Esophagus squamous epithelium (tissue), 5 donors: ENCODE results near the gene ANAPC13. TPM values are rescaled to one million over a fixed set of nuclear protein-coding genes. Genes with fewer than 3 reads are reported as not detected.

Experiments
- DNase-seq: peaks from one replicate; lab custom pipeline; 2025; lab: John Stamatoyannopoulos, UW
- H3K27ac ChIP-seq, 4 donors: fragments of 200-600 bp; sonication (generic); one replicate each; pipeline ENCODE4 v1.5.1; 2016 to 2019; ENCODE audit warnings: mild to moderate bottlenecking in 1 of 4
- H3K27me3 ChIP-seq, 4 donors: fragments of 200-600 bp; sonication (generic); 1 replicate in 3 of 4; 2 replicates in 1 of 4; pipeline versions ENCODE4 v1.5.1 to v1.6.0; 2017 to 2021; ENCODE audit warnings: antibody characterized with exemption in 1 of 4
- H3K36me3 ChIP-seq, 3 donors: fragments of 200-600 bp; sonication (generic); one replicate each; pipeline ENCODE4 v1.5.1; 2016 to 2019
- H3K4me1 ChIP-seq, 3 donors: fragments of 200-600 bp; sonication (generic); one replicate each; pipeline ENCODE4 v1.5.1; 2017 to 2019
- H3K4me3 ChIP-seq, 4 donors: fragments of 200-600 bp; sonication (generic); 1 replicate in 3 of 4; 2 replicates in 1 of 4; pipeline ENCODE4 v1.5.1; 2016 to 2019; ENCODE audit warnings: mild to moderate bottlenecking in 2 of 4, moderate library complexity in 1 of 4
- H3K9me3 ChIP-seq, 3 donors: fragments of 200-600 bp; sonication (generic); one replicate each; pipeline ENCODE4 v1.5.1; 2016 to 2019
- POLR2A ChIP-seq, 4 donors: fragments of 450-650 bp; IDR thresholded peaks; one replicate each; pipeline ENCODE4 v1.6.1; 2017; ENCODE audit warnings: antibody characterized with exemption in 4 of 4, mild to moderate bottlenecking in 4 of 4, moderate library complexity in 3 of 4
- WGBS, 2 donors: methylation state at CpG; one replicate each; pipeline ENCODE4 v1.1.5; 2018; 5-methylcytosine and 5-hydroxymethylcytosine counted together
- intact Hi-C: fragments of 100-400 bp; cut with DNase I; formaldehyde crosslinking; loops from one replicate; pipeline ENCODE4 v1.15.0; 2022
- total RNA-seq, 4 donors: library from RNA; depleted of rRNA; stranded (reverse); fragments of >200 nt; gene quantifications; one replicate each; pipeline ENCODE4 v1.1.0, GENCODE V29; 2016
- TF ChIP-seq, protein P1 (sequence below), 6 experiments: fragments of 450-650 bp in 4 of 6; fragments of 200-600 bp in 2 of 6; sonication (generic) in 2 of 6; IDR thresholded peaks; one replicate each; pipeline ENCODE4 v1.5.1; 2016 to 2019; ENCODE audit warnings: antibody characterized with exemption in 6 of 6, mild to moderate bottlenecking in 4 of 6, moderate library complexity in 4 of 6
- donor health status: DM: yes; HTN: yes; CAD: no.

ANAPC13 gene
- total RNA-seq, 4 donors from 2014 or later, result 20.7 to 38.7 (median 26.0) TPM

DNA sequence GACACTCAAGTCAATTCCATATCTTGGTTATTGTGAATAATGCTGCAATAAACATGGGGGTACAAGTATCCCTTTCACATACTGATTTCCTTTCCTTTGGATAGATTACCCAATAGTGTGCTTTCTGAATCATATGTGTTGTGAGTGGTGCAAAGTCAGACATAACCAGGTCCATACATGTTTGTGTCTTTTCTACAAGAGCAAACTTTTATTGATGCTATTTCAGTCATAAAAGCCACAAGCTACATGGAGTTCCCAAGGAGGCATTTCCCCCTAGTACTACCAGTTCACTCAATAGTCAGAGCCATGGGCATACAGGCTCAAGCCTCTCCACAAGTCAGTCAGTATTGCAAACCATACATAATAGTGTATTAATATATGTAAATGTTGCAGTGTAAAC, 10.2 kb upstream of the ANAPC13 start:
- H3K9me3 ChIP-seq, result no peaks in the 10 kb centered on the region
- H3K27me3 ChIP-seq, result no peaks in the 10 kb centered on the region
- H3K4me3 ChIP-seq, result no peak overlapping the region
- peaks cover 0 to 5% (median 0%) of the 10 kb centered on the region in 3 donors for H3K4me1 ChIP-seq
- H3K27ac ChIP-seq, result no peak overlapping the region
- TF ChIP-seq, protein P1, sequence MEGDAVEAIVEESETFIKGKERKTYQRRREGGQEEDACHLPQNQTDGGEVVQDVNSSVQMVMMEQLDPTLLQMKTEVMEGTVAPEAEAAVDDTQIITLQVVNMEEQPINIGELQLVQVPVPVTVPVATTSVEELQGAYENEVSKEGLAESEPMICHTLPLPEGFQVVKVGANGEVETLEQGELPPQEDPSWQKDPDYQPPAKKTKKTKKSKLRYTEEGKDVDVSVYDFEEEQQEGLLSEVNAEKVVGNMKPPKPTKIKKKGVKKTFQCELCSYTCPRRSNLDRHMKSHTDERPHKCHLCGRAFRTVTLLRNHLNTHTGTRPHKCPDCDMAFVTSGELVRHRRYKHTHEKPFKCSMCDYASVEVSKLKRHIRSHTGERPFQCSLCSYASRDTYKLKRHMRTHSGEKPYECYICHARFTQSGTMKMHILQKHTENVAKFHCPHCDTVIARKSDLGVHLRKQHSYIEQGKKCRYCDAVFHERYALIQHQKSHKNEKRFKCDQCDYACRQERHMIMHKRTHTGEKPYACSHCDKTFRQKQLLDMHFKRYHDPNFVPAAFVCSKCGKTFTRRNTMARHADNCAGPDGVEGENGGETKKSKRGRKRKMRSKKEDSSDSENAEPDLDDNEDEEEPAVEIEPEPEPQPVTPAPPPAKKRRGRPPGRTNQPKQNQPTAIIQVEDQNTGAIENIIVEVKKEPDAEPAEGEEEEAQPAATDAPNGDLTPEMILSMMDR (IDR thresholded peaks at IDR 0.05), result no peak
- TF ChIP-seq POLR2A (IDR thresholded peaks at IDR 0.05), result no peak
- H3K36me3 ChIP-seq, result peaks cover 0 to 32% (median 0%) of the 10 kb centered on the region in 3 donors
- no peak for DNase-seq
- intact Hi-C loops, result no loop called here

DNA sequence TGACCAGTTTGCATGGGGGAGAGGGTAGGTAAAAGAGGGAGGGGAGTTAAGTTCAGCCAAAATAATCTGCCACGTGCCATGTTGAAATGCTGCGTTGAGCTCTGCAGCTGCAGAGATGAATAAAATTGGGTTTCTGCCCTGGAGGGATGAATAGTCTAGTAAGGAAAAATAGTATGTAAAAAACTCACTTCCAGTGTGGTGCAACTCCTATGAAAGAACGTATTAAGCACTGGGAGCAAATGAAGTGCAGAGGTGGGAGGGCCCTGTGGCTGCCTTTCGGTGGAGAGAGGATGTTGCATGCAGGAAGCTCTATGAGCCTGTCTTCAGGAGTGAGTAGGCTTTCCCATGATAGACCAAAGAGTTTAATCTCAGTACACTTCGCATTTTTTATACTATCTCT, 8.7 kb upstream of the ANAPC13 start:
- Histone ChIP-seq H3K36me3 (peaks cover 0 to 27% (median 0%) of the 10 kb centered on the region in 3 donors), H3K4me3 (no peak overlapping the region), H3K27me3 (no peaks in the 10 kb centered on the region), H3K27ac (no peak overlapping the region), H3K9me3 (no peaks in the 10 kb centered on the region), H3K4me1 (peaks cover 0 to 5% (median 0%) of the 10 kb centered on the region in 3 donors)
- WGBS, 2 donors, result 58 to 64% methylated on average over 4 to 5 of the region's 5 CpGs
- TF ChIP-seq, protein P1 (IDR thresholded peaks at IDR 0.05), result no peak
- no peak for TF ChIP-seq POLR2A (IDR thresholded peaks at IDR 0.05)
- no peak for DNase-seq
- intact Hi-C loops, result no loop called here

GRCh38 chr3:134487406-134487805, 1.6 kb upstream of the ANAPC13 start:
- Histone ChIP-seq H3K9me3 (no peaks in the 10 kb centered on the region), H3K4me3 (peak overlapping the region in 2 of 4 donors; percentile 86 to 88), H3K36me3 (peaks cover 0 to 8% (median 0%) of the 10 kb centered on the region in 3 donors), H3K27me3 (no peaks in the 10 kb centered on the region), H3K4me1 (peaks cover 15 to 52% (median 28%) of the 10 kb centered on the region in 3 donors), H3K27ac (peak overlapping the region in 2 of 4 donors; percentile 95 to 98)
- no peak for DNase-seq
- TF ChIP-seq POLR2A (IDR thresholded peaks at IDR 0.05), result no peak
- TF ChIP-seq, protein P1 (IDR thresholded peaks at IDR 0.05), result no peak
- intact Hi-C loops, result loop anchor here (10.0 kb wide), 1 partner anchor 273 kb away; no protein-coding TSS in a partner anchor
- 46 to 48% methylated on average over 5 of the region's 5 CpGs for WGBS, 2 donors

DNA sequence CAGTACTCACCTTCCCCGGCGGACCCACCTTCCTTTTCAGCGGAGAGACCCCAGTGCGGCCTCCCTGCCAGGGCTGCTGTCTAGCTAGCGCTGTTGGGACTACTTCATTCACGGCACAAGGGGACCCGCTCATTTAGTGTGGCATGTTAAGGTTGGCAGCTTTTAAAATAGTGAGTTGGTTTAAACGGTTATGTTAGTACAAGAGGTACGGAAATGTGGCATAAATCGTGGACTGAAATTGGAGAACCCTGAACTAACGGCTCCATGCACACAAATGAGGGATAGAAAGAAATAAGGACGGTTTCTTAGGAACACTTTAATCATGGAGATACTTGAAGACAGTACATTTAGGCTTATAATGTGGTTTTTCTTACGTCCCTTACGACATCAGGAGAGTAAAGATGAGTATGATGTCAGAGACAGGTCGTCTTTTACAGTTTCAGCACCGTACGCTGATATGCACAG, 824 bp upstream of the ANAPC13 start:
- Histone ChIP-seq H3K27me3 (no peaks in the 10 kb centered on the region), H3K27ac (peak overlapping the region; percentile 91 to 98 (median 96)), H3K4me1 (peaks cover 15 to 54% (median 28%) of the 10 kb centered on the region in 3 donors), H3K36me3 (peaks cover 0 to 16% (median 0%) of the 10 kb centered on the region in 3 donors), H3K9me3 (no peaks in the 10 kb centered on the region), H3K4me3 (peak overlapping the region; percentile 75 to 96 (median 87))
- intact Hi-C loops, result loop anchor here (10.0 kb wide), 1 partner anchor 272 kb away; no protein-coding TSS in a partner anchor
- 1% methylated on average over 11 to 16 of the region's 17 CpGs for WGBS, 2 donors
- TF ChIP-seq, protein P1 (IDR thresholded peaks at IDR 0.05), result no peak
- no peak for TF ChIP-seq POLR2A (IDR thresholded peaks at IDR 0.05)
- DNase-seq, result no peak

GRCh38 chr3:134485075-134485717, 589 bp downstream of the ANAPC13 start:
- 0% methylated on average over 19 to 23 of the region's 24 CpGs for WGBS, 2 donors
- intact Hi-C loops, result loop anchor here (10.0 kb wide), 1 partner anchor 270 kb away; no protein-coding TSS in a partner anchor
- Histone ChIP-seq H3K27me3 (no peaks in the 10 kb centered on the region), H3K27ac (peak overlapping the region; percentile 91 to 98 (median 96)), H3K9me3 (no peaks in the 10 kb centered on the region), H3K36me3 (peaks cover 0 to 30% (median 6%) of the 10 kb centered on the region in 3 donors), H3K4me3 (peak overlapping the region; percentile 75 to 96 (median 87)), H3K4me1 (peaks cover 15 to 54% (median 28%) of the 10 kb centered on the region in 3 donors)
- no peak for DNase-seq
- no peak for TF ChIP-seq POLR2A (IDR thresholded peaks at IDR 0.05)
- TF ChIP-seq, protein P1 (IDR thresholded peaks at IDR 0.05), result peak in 2 of 6 experiments; percentile 3 to 4
